H1 (cell line): ENCODE data around the gene GRIK2. TPM values are rescaled to one million over a fixed set of nuclear protein-coding genes. Genes with fewer than 3 reads are reported as not detected.

ENCODE experiments used
- CHD1 ChIP-seq: IDR thresholded peaks from 2 replicates; pipeline ENCODE4 v1.6.1; 2012; ENCODE audit warnings: low read depth, low read length, improper control_type of control experiment
- RFX5 ChIP-seq: IDR thresholded peaks from 2 replicates; pipeline ENCODE4 v1.6.1; 2011; ENCODE audit warnings: low read depth, low read length, improper control_type of control experiment, borderline replicate concordance
- SIRT6 ChIP-seq: IDR thresholded peaks from one replicate; pipeline ENCODE4 v1.7.1; 2012; ENCODE audit warnings: low read length, inconsistent platforms
- SRF ChIP-seq: IDR thresholded peaks from 2 replicates; pipeline ENCODE4 v1.6.1; 2011; ENCODE audit warnings: mild to moderate bottlenecking, low read depth, low read length, moderate library complexity
- polyA plus RNA-seq, 7 experiments: library from polyadenylated mRNA; depleted of rRNA in 3 of 7; stranded (reverse) in 5 of 7; unstranded in 2 of 7; fragments of >200 nt in 5 of 7; fragments of 200-250 nt in 2 of 7; gene quantifications; 1 replicate in 5 of 7; 2 replicates in 1 of 7; 4 replicates in 1 of 7; pipeline versions ENCODE4 v1.2.1 to v1.2.3, GENCODE V29; 2011 to 2013; ENCODE audit warnings: missing spikeins in 2 of 7, mixed read lengths in 2 of 7
- total RNA-seq: library from RNA; stranded (reverse); fragmentation: NEBNext Ultra II Directional; extraction: Animal tissue kit (Norgen Biotek cat#: 25700); gene quantifications from 2 replicates; pipeline ENCODE4 v1.2.1, GENCODE V29; 2021

GRIK2 gene
- total and polyA plus RNA-seq, 2 of the 8 experiments (the other 6 are each of a cell fraction or from before 2014, with no cell fraction given) = 1.8 to 2.2 TPM

GRCh38 chr6:101747160-101747559 lies 353.7 kb downstream of the GRIK2 start (continued):
- no peak for TF ChIP-seq SRF
- TF ChIP-seq SIRT6 = no peak
- TF ChIP-seq CHD1 = no peak
- TF ChIP-seq RFX5 = no peak
- TF ChIP-seq, all 59 proteins: peak for 0
